ENCODE data around the gene ANKRA2.
A peak's percentile ranks its signal among the peaks of the same experiment; 100 is the strongest.

The ANKRA2 gene

GRCh38 chr5:73592551-73592950 lies 27.1 kb upstream of the ANKRA2 start:
- no peak overlapping the region for H3K4me2 ChIP-seq (ENCODE audit: low read depth, low read length)
- no peaks in the 10 kb centered on the region for H3K9me3 ChIP-seq (replicated peaks; ENCODE audit: insufficient read depth, low read length)
- H4K20me1 ChIP-seq (ENCODE audit: insufficient read depth, low read length): no peaks in the 10 kb centered on the region
- H3K4me3 ChIP-seq (ENCODE audit: low read length): no peak overlapping the region
- peaks cover 12% of the 10 kb centered on the region for H3K4me1 ChIP-seq (ENCODE audit: low read length)
- H3K9me2 ChIP-seq (replicated peaks; ENCODE audit: insufficient read depth, low read length): no peaks in the 10 kb centered on the region
- H3K36me3 ChIP-seq (replicated peaks; ENCODE audit: insufficient read depth, low read length): no peaks in the 10 kb centered on the region
- no peak overlapping the region for H3K27ac ChIP-seq (ENCODE audit: low read length)
- no peak overlapping the region for H3K9ac ChIP-seq (ENCODE audit: low read length)
- no peaks in the 10 kb centered on the region for H3K79me2 ChIP-seq (ENCODE audit: low read length)
- H3K27me3 ChIP-seq (replicated peaks; ENCODE audit: insufficient read depth, low read length): no peaks in the 10 kb centered on the region
- DNase-seq: no peak
- peaks cover 9% of the 10 kb centered on the region for H3F3A ChIP-seq (ENCODE audit: insufficient read depth, low read length)
- TF ChIP-seq, protein P1, sequence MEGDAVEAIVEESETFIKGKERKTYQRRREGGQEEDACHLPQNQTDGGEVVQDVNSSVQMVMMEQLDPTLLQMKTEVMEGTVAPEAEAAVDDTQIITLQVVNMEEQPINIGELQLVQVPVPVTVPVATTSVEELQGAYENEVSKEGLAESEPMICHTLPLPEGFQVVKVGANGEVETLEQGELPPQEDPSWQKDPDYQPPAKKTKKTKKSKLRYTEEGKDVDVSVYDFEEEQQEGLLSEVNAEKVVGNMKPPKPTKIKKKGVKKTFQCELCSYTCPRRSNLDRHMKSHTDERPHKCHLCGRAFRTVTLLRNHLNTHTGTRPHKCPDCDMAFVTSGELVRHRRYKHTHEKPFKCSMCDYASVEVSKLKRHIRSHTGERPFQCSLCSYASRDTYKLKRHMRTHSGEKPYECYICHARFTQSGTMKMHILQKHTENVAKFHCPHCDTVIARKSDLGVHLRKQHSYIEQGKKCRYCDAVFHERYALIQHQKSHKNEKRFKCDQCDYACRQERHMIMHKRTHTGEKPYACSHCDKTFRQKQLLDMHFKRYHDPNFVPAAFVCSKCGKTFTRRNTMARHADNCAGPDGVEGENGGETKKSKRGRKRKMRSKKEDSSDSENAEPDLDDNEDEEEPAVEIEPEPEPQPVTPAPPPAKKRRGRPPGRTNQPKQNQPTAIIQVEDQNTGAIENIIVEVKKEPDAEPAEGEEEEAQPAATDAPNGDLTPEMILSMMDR (IDR thresholded peaks at IDR 0.05; ENCODE audit: low read length): no peak
- TF ChIP-seq EZH2phosphoT487 (IDR thresholded peaks at IDR 0.05; ENCODE audit: low read length) (no peak), EZH2 (optimal IDR thresholded peaks at IDR 0.05; ENCODE audit: low read depth, low read length) (no peak)
- H2AFZ ChIP-seq (ENCODE audit: low read length): no peak overlapping the region

GRCh38 chr5:73591698-73592501 lies 26.5 kb upstream of the ANKRA2 start:
- Histone ChIP-seq H3K36me3 (replicated peaks; ENCODE audit: insufficient read depth, low read length) (no peaks in the 10 kb centered on the region), H3K79me2 (ENCODE audit: low read length) (no peaks in the 10 kb centered on the region), H3K9me3 (replicated peaks; ENCODE audit: insufficient read depth, low read length) (no peaks in the 10 kb centered on the region), H3K4me2 (ENCODE audit: low read depth, low read length) (no peak overlapping the region), H3K4me1 (ENCODE audit: low read length) (peaks cover 17% of the 10 kb centered on the region), H3F3A (ENCODE audit: insufficient read depth, low read length) (peaks cover 11% of the 10 kb centered on the region), H3K9ac (ENCODE audit: low read length) (no peak overlapping the region), H2AFZ (ENCODE audit: low read length) (no peak overlapping the region), H3K4me3 (ENCODE audit: low read length) (no peak overlapping the region), H3K27me3 (replicated peaks; ENCODE audit: insufficient read depth, low read length) (no peaks in the 10 kb centered on the region), H4K20me1 (ENCODE audit: insufficient read depth, low read length) (no peaks in the 10 kb centered on the region), H3K27ac (ENCODE audit: low read length) (no peak overlapping the region), H3K9me2 (replicated peaks; ENCODE audit: insufficient read depth, low read length) (no peaks in the 10 kb centered on the region)
- TF ChIP-seq, protein P1 (IDR thresholded peaks at IDR 0.05; ENCODE audit: low read length): no peak
- TF ChIP-seq EZH2 (optimal IDR thresholded peaks at IDR 0.05; ENCODE audit: low read depth, low read length) (no peak), EZH2phosphoT487 (IDR thresholded peaks at IDR 0.05; ENCODE audit: low read length) (no peak)
- no peak for DNase-seq

DNA sequence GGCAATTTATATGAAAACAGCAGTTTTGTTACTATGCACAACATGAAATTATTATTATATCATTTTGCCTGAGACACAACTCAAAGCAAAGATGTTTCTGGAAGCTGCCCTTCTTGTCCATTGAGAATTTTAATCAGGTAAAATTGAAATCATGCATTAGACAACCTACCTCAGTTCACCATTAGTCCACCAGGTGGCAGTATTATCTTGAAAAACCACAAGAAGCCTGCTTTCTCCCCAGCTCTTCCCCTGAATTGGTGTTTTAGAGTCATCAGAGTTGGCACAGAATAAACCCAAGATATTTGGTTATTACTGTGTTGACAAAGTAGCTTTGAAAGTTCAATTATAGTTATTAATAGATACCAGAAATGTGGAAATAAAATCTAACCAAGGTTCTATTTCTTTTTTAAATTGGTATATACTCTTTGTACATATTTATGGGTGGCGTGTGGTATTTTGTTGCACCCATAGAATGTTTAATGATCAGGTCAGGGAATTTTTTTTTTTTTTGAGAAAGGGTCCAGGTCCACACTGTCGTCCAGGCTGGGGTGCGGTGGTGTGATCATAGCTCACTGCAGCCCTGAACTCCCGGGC lies 25.8 kb upstream of the ANKRA2 start:
- Histone ChIP-seq H3K27ac (ENCODE audit: low read length) (no peak overlapping the region), H4K20me1 (ENCODE audit: insufficient read depth, low read length) (no peaks in the 10 kb centered on the region), H3K36me3 (replicated peaks; ENCODE audit: insufficient read depth, low read length) (no peaks in the 10 kb centered on the region), H3K9me2 (replicated peaks; ENCODE audit: insufficient read depth, low read length) (no peaks in the 10 kb centered on the region), H3K9ac (ENCODE audit: low read length) (no peak overlapping the region), H3K4me2 (ENCODE audit: low read depth, low read length) (no peak overlapping the region), H3K4me3 (ENCODE audit: low read length) (no peak overlapping the region), H3F3A (ENCODE audit: insufficient read depth, low read length) (peaks cover 11% of the 10 kb centered on the region), H3K79me2 (ENCODE audit: low read length) (no peaks in the 10 kb centered on the region), H3K9me3 (replicated peaks; ENCODE audit: insufficient read depth, low read length) (no peaks in the 10 kb centered on the region), H3K4me1 (ENCODE audit: low read length) (peaks cover 17% of the 10 kb centered on the region), H3K27me3 (replicated peaks; ENCODE audit: insufficient read depth, low read length) (no peaks in the 10 kb centered on the region), H2AFZ (ENCODE audit: low read length) (no peak overlapping the region)
- no peak for TF ChIP-seq EZH2 (optimal IDR thresholded peaks at IDR 0.05; ENCODE audit: low read depth, low read length)
- TF ChIP-seq, protein P1 (IDR thresholded peaks at IDR 0.05; ENCODE audit: low read length): peak; percentile 83
- DNase-seq: peak; percentile 68
